Loucy (cell line): ENCODE measurements around the gene VAV1.

Source experiments
- EZH2phosphoT487 ChIP-seq: fragments of 200-600 bp; IDR thresholded peaks from 2 replicates; pipeline ENCODE4 v1.6.1; 2018; ENCODE audit warnings: antibody characterized with exemption, mild to moderate bottlenecking, moderate library complexity, borderline replicate concordance
- TF ChIP-seq, protein P1 (sequence below): fragments of 200-600 bp; sonication (generic); conservative IDR thresholded peaks from 2 replicates; pipeline ENCODE4 v1.5.1; 2014; ENCODE audit warnings: mild to moderate bottlenecking, antibody characterized with exemption, low read length

GRCh38 chr19:6842871-6843607 is 70.5 kb downstream of the VAV1 start:
- TF ChIP-seq, protein P1, sequence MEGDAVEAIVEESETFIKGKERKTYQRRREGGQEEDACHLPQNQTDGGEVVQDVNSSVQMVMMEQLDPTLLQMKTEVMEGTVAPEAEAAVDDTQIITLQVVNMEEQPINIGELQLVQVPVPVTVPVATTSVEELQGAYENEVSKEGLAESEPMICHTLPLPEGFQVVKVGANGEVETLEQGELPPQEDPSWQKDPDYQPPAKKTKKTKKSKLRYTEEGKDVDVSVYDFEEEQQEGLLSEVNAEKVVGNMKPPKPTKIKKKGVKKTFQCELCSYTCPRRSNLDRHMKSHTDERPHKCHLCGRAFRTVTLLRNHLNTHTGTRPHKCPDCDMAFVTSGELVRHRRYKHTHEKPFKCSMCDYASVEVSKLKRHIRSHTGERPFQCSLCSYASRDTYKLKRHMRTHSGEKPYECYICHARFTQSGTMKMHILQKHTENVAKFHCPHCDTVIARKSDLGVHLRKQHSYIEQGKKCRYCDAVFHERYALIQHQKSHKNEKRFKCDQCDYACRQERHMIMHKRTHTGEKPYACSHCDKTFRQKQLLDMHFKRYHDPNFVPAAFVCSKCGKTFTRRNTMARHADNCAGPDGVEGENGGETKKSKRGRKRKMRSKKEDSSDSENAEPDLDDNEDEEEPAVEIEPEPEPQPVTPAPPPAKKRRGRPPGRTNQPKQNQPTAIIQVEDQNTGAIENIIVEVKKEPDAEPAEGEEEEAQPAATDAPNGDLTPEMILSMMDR = no peak
- no peak for TF ChIP-seq EZH2phosphoT487
